Ovary (tissue), 3 donors: ENCODE measurements around the gene DNAJB14.

Experiments used
- EP300 ChIP-seq: sonication (generic); formaldehyde crosslinking; IDR thresholded peaks from one replicate; pipeline ENCODE4 v1.6.1; 2017; ENCODE audit warnings: antibody characterized with exemption
- TF ChIP-seq, protein P1 (sequence below), 3 donors: fragments of 450-650 bp in 2 of 3; fragments of 200-600 bp in 1 of 3; IDR thresholded peaks; one replicate each; pipeline versions ENCODE4 v1.5.1 to v1.8.0; 2016 to 2022; ENCODE audit warnings: antibody characterized with exemption in 3 of 3, mild to moderate bottlenecking in 1 of 3
- donor health status: DM: no; HTN: no; CAD: no.

DNA sequence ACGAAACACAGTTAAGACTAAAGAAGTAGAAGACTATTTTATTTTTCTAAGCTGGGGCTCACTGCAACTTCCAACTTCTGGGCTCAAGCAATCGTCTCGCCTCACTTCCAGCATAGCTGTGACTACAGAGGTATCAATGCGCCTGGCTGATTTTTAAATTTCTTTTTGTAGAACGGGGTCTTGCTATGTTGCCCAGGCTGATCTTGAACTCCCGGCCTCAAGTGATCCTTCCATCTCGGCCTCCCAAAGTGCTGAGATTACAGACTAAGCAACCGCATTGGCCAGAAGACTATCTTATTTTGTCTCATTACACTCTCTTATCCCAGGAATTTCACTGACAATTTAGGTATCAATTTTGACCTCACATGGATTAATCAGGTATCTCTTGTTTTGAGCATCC, 53.4 kb downstream of the DNAJB14 start:
- no peak for TF ChIP-seq EP300
- TF ChIP-seq, protein P1, sequence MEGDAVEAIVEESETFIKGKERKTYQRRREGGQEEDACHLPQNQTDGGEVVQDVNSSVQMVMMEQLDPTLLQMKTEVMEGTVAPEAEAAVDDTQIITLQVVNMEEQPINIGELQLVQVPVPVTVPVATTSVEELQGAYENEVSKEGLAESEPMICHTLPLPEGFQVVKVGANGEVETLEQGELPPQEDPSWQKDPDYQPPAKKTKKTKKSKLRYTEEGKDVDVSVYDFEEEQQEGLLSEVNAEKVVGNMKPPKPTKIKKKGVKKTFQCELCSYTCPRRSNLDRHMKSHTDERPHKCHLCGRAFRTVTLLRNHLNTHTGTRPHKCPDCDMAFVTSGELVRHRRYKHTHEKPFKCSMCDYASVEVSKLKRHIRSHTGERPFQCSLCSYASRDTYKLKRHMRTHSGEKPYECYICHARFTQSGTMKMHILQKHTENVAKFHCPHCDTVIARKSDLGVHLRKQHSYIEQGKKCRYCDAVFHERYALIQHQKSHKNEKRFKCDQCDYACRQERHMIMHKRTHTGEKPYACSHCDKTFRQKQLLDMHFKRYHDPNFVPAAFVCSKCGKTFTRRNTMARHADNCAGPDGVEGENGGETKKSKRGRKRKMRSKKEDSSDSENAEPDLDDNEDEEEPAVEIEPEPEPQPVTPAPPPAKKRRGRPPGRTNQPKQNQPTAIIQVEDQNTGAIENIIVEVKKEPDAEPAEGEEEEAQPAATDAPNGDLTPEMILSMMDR (IDR thresholded peaks at IDR 0.05), result no peak
